ENCODE results near the gene MMP25.

GRCh38 chr16:3088450-3088849, 42.1 kb downstream of the MMP25 start:
- TF ChIP-seq CTCF (optimal IDR thresholded peaks at IDR 0.05 in 1 of 3, IDR thresholded peaks at IDR 0.05 in 1 of 3, conservative IDR thresholded peaks at IDR 0.05 in 1 of 3; ENCODE audit: extremely low read depth in 1 of 3, insufficient read depth in 2 of 3, low read length in 3 of 3), result no peak
- no peak for TF ChIP-seq EZH2 (IDR thresholded peaks at IDR 0.05; ENCODE audit: low read length)

All from keratinocyte (primary cell).